ENCODE data around the gene SNTG2.
"Not testable (repeated sequence)": the region's sequence is repeated elsewhere in the genome, so short reads cannot be mapped to it uniquely, and the experiment has no call there.

SNTG2 gene

GRCh38 chr2:1341404-1342120, 390.9 kb downstream of the SNTG2 start:
- no peak for DNase-seq

- DNase-seq, result no peak
Measured at GRCh38 chr2:1348789-1349188, 398.1 kb downstream of the SNTG2 start.

- DNase-seq, result no peak
Measured at GRCh38 chr2:1350111-1350510, 399.5 kb downstream of the SNTG2 start.

- no peak for DNase-seq
Measured at GRCh38 chr2:1353124-1353523, 402.5 kb downstream of the SNTG2 start.

- no peak for DNase-seq
Measured at GRCh38 chr2:1353543-1353942, 402.9 kb downstream of the SNTG2 start.

GRCh38 chr2:1360144-1360543, 409.5 kb downstream of the SNTG2 start:
- no peak for DNase-seq

GRCh38 chr2:1360557-1361250, 410.1 kb downstream of the SNTG2 start:
- no peak for DNase-seq

GRCh38 chr2:1363367-1363766, 412.7 kb downstream of the SNTG2 start:
- DNase-seq, result no peak

GRCh38 chr2:1366546-1367134, 416.0 kb downstream of the SNTG2 start:
- no peak for DNase-seq

- DNase-seq, result no peak
Measured at GRCh38 chr2:1367601-1368000, 417.0 kb downstream of the SNTG2 start.

GRCh38 chr2:1369905-1370304, 419.3 kb downstream of the SNTG2 start:
- DNase-seq, result no peak

- no peak for DNase-seq
Measured at GRCh38 chr2:1370461-1370860, 419.8 kb downstream of the SNTG2 start.

GRCh38 chr2:1371082-1371481, 420.4 kb downstream of the SNTG2 start:
- no peak for DNase-seq

GRCh38 chr2:1373830-1374229, 423.2 kb downstream of the SNTG2 start:
- no peak for DNase-seq

- DNase-seq, result no peak
Measured at GRCh38 chr2:1374287-1374686, 423.6 kb downstream of the SNTG2 start.

- DNase-seq, result no peak
Measured at GRCh38 chr2:1375794-1376193, 425.1 kb downstream of the SNTG2 start.

- DNase-seq, result no peak
Measured at GRCh38 chr2:1377473-1377872, 426.8 kb downstream of the SNTG2 start.

- no peak for DNase-seq
Measured at GRCh38 chr2:1378456-1379150, 428.0 kb downstream of the SNTG2 start.

- DNase-seq, result no peak
Measured at GRCh38 chr2:1381644-1382043, 431.0 kb downstream of the SNTG2 start.

- not testable (repeated sequence) for DNase-seq
Measured at GRCh38 chr2:1387954-1388725, 437.5 kb downstream of the SNTG2 start.

- not testable (repeated sequence) for DNase-seq
Measured at GRCh38 chr2:1390118-1390517, 439.5 kb downstream of the SNTG2 start.

- no peak for DNase-seq
Measured at GRCh38 chr2:1393321-1393720, 442.7 kb downstream of the SNTG2 start.
